ENCODE data around the gene ABT1.

GRCh38 chr6:26575494-26575939 is 21.2 kb upstream of the ABT1 start:
- no peak for TF ChIP-seq SUZ12 (IDR thresholded peaks at IDR 0.05)
- TF ChIP-seq ELF4 (IDR thresholded peaks at IDR 0.05): 0 out of 2 replicates have a peak, but pooled peaks have one; percentile 7
- no peak for TF ChIP-seq FOXM1 (IDR thresholded peaks at IDR 0.05; ENCODE audit: borderline replicate concordance)
- no peak for TF ChIP-seq FOXK2 (IDR thresholded peaks at IDR 0.05)
- no peak for TF ChIP-seq SP1 (IDR thresholded peaks at IDR 0.05)
- no peak for TF ChIP-seq TARDBP (IDR thresholded peaks at IDR 0.05)
- TF ChIP-seq FOXA1 (IDR thresholded peaks at IDR 0.05): no peak
- no peak for TF ChIP-seq ZNF384 (IDR thresholded peaks at IDR 0.05)
- no peak for TF ChIP-seq CTBP1 (IDR thresholded peaks at IDR 0.05; ENCODE audit: borderline replicate concordance)

Data from HEK293T (cell line).